Right ventricle myocardium inferior (tissue), 1 donor: ENCODE measurements around the gene PACS2. TPM values are rescaled to one million over a fixed set of nuclear protein-coding genes. Genes with fewer than 3 reads are reported as not detected.

Source experiments
- ATAC-seq: fragments of 200-7000 bp; cut with Tn5 transposase; one replicate; pipeline ENCODE4 v1.9.1; 2020; ENCODE audit warnings: mild to moderate bottlenecking, moderate library complexity
- DNase-seq: peaks from one replicate; pipeline ENCODE4 v3.0.0; 2021; ENCODE audit errors: missing footprints
- intact Hi-C: fragments of 100-400 bp; cut with DNase I; formaldehyde crosslinking; loops from one replicate; pipeline ENCODE4 v1.11.0; 2022
- total RNA-seq: library from RNA; stranded (reverse); fragmentation: NEBNext Ultra II Directional; extraction: Animal tissue kit (Norgen Biotek cat#: 25700); gene quantifications from one replicate; pipeline ENCODE4 v1.2.1, GENCODE V29; 2021
- donor health status: DM: no; HTN: yes; CAD: no; lungs with severe emphysema.

Gene PACS2
- total RNA-seq, 1 donor from 2014 or later, result 69.1 TPM

DNA sequence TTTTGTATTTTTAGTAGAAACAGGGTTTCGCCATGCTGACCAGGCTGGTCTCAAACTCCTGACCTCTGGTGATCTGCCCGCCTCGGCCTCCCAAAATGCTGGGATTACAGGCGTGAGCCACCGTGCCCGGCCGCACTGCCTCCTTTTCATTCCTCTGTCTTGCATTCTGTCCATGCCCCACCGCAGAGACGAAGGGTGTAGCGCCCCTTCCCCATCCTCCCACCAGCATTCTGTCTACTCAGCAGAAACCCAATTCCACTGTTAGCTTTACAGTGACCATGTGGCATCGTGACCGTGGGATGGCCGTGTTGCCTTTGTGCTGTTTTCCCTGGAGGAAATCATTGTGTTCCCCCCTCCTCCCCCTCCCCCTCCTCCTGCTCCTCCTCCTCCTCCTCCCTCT, 94.0 kb downstream of the PACS2 start:
- DNase-seq, result peak; percentile 48
- intact Hi-C loops, result no loop called here

DNA sequence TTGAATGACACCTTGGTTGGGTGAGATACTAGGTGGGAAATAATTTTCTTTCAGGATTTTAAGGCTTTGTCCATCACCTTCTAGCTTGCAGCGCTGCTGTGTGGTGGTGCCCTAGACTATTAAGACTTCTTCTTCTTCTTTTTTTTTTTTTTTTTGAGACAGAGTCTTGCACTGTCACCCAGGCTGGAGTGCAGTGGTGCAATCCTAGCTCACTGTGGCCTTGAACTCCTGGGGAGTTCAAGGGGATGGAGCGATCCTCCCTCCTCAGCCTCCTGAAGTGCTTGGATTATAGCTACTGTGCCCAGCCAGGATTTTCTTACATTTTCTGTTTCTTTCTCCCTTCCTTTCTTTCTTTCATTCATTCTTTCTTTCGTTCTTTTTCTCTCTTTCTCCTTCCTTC, 94.8 kb downstream of the PACS2 start:
- no peak for DNase-seq
- intact Hi-C loops, result no loop called here

More for the DNA sequence above, 94.0 kb downstream of the PACS2 start:
- no peak for ATAC-seq

DNA sequence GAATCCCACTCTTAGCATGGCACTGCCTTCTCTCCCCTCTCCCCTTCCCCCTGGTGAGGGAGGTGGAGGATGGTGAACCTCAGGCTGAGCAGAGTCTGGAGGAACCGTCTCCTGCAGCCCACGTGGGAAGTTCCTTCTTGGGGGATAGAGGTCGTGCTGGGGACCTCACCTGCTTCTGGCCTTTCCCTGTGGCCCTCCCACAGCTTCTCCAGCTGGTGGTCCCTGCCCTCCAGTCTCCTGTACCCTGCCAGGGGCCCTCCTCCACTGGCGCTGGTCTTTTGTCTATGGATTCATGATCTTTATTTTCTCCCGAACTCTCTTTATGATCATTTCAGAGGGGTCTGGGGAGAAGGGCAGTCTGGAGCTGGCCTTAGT, 96.1 kb downstream of the PACS2 start:
- DNase-seq (no peak), ATAC-seq (no peak)
- intact Hi-C loops, result no loop called here

More for the DNA sequence above, 94.8 kb downstream of the PACS2 start:
- ATAC-seq, result no peak

DNA sequence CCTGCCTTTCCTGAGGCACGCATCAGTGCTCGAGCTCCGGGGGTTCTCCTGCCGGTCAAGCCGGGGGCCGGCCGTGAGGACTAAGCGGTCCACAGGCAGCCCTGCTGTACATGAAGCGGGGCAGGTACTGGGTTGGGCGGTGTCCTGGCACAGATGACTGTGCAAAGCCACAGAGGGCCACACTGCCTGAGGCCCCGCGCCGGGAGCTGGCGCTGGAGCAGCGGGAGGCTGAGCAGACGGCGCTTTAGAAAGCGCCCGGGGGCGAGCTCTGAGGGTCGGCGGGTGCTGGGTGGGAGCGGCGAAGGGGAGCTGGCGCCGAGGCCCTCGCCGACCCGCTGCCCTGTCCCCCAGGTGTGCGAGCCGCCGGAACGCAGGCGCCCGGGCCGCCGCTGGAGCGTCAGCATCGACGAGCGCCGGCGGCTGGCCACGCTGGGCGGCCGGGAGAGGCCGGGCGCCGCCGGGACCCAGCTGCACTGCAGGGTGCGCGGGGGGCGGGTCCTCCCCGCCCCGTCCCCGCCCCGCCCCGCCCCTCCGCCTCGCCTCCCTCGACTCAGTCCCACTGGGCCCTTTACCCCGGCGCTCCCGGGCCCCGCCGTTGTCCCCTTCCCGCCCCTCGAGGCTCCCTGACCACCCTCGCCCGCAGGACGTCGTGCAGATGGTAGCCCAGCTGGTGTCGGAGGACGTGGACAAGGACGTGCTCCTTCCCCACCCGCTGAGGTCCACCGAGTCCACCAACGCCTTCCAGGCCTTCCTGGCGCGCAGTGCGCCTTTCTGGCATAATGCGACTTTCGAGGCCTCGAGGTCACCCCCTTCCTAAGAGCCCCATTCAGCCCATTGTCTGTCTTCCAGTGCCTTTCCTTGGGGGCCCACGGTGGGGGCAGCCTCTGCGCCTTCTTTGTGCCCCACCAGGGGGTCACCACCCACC, 96.7 kb downstream of the PACS2 start:
- ATAC-seq (peak; percentile 40), DNase-seq (peak; percentile 77)
- intact Hi-C loops, result no loop called here

DNA sequence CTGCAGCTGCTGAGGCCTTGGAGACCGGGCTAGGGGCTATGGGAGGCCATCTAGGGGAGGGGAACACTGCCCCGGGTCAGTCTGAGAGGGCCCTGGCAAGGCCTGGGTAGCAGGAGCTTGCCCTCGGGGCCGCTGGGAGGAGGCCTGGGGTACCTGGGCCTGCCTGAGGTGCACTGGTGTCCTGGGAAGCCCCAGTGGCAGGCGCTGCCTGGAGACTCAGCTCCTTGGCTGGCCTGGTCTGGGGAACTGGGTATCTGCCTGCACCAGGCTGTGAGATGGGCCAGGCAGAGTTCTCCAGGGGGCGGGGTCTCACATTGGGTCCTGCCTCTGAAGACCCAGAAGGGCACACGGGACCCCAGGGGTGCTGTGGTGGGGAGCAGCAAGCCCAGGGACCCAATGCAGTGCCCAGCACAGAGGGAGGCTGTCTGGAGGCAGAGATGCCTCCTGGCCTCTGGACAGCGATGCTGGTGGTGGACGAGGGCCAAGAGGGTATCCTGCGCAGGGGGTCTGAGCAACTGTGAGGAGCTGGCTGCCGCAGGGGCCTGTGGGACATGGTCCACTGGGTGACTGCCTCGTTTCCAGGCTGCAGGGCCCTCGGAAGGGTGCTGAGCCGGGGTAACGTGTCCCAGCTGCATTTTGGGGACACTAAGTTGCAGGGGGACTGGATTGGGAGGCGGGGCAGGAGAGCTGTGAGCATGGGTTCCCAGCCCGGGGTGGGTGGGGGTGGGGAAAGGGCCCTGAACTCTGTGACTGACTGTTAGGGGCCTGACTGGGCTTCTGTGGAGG, 97.6 kb downstream of the PACS2 start:
- ATAC-seq, result no peak
- no peak for DNase-seq
- intact Hi-C loops, result no loop called here

DNA sequence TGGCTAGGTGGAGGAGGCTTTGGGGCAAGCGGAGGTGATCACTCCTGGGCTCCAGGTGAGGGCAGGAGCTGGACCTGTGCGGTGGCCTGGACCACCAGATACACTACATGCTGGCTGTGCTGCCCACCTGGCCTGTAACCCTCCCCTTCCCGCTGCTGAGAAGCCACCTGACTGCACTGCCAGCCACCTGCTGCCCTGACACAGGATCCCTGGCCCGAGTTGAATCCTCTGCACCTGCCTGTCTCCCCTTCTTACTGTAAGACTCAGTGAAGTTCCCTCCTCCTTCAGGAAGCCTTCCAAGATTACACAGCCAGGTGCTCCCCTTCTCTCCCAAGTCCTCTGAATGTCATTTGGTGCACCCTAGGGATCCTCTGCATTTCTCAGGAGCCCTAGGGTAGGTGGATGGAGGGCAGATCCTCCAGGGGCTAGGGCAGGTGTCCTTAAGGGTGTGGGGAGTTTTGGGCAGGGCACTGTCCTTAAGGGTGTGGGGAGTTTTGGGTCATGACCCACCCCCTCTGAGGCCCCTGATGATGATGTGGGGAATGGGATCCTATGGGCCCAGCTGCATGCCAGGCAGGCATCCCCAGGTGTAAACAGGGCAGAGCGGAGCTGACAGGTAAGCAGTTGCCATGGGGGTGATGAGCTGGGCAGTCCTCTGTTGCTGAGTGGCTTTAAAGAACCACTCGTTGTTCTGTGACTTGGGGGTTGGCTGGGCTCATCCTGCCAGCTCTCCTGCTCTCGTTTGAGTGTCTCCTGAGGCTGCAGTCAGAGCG, 98.4 kb downstream of the PACS2 start:
- DNase-seq (no peak), ATAC-seq (no peak)
- intact Hi-C loops, result no loop called here

DNA sequence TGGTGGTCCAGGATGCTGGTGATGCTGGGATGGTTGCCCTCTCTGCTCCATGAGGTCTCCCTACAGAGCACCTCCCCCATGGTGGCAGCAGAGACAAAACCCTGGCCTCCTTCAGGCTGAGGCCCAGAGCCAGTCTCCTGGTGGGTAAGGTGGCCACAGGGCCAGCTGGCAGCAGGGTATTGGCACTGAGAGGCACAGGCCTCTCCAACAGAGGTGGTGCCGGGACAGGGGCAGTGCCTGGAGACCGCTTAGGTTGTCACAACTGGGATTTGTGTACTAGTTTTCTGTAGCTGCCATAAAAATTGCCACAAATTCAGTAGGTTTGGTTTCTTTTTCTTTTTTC, 99.0 kb downstream of the PACS2 start:
- intact Hi-C loops, result no loop called here
- ATAC-seq (peak; percentile 56), DNase-seq (no peak)

DNA sequence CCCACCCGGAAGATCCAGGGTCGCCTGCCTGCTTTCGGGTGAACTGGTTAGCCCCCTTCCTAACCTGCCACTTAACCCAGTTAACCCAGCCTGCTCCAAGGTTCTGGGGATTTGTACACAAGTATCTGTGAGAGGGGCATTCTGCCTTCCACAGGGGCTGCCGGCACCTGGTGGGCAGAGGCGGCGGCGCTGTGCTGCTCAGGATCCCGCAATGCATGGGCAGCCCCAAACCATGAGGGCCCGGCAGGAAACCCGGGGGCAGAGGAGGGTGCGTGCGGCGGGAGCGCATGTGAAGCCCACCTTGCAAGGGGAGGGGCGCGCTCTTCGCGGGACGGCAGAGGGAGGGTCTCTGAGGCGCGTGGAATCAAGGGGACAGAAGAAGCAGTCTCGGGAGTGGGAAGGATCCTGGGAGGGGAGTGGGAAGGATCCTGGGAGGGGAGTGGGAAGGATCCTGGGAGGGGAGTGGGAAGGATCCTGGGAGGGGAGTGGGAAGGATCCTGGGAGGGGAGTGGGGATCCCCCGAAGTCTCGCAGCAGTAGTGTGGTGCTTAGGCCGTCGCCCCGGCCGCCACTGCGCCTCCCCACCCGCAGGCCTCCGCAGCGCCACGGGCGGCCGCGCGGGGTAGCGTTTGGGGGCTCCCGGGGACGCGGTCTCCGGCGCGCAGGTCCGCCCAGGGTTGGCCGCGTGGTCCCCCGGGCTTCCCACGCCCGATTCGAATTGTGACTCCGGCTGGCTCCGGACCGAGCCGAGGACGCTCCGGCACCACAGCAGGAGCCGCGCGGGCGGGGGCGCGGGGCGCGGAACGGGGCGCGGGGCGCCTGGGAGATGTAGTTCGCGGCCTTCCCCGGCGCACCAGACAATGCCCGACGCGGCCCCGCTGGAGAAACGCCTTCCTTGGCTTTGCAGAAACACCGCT, 100.2 kb downstream of the PACS2 start:
- intact Hi-C loops, result loop anchor here (2.0 kb wide), 1 partner anchor 16 kb away; the partner anchor contains the start of gene TEX22
- DNase-seq (peak; percentile 89), ATAC-seq (peak; percentile 84)

DNA sequence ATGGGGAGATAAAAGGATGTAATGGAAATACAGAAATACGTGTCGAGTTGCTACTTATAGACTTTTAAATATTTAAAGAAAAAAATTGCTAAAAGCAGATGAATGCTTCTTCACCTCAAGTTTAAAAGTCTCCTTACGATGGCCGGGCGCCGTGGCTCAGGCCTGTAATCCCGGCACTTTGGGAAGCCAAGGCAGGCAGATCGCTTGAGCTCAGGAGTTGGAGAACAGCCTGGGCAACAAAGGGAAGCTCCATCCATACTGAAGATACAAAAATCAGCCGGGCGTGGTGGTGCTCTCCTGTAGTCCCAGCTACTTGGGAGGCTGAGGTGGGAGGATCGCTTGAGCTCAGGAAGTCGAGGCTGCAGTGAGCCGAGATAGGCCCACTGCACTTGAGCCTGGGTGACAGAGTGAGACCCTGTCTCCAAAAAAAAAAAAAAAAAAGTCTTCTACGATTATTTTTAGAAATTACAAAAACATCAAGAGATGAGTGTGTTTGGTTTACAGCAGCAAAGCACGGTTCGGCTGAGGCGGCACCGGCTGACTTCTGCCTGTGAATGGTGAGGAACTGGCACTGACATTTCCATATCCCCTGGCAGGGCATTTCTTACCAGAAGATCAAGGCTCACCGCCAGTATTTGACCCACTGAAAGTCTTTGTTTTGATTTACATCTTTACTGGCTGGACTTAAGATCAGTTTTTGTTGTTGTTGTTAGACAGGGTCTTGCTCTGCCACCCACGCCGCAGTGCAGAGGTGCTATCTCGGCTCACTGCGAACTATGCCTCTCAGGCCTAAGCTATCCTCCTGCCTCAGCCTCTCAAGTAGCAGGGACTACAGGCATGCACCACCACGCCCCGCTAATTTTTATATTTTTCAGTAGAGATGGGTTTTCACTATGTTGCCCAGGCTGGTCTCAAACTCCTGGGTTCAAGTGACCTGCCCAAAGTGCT, 101.2 kb downstream of the PACS2 start:
- DNase-seq, result no peak
- intact Hi-C loops, result loop anchor here (2.0 kb wide), 1 partner anchor 17 kb away; the partner anchor contains the start of gene TEX22

DNA sequence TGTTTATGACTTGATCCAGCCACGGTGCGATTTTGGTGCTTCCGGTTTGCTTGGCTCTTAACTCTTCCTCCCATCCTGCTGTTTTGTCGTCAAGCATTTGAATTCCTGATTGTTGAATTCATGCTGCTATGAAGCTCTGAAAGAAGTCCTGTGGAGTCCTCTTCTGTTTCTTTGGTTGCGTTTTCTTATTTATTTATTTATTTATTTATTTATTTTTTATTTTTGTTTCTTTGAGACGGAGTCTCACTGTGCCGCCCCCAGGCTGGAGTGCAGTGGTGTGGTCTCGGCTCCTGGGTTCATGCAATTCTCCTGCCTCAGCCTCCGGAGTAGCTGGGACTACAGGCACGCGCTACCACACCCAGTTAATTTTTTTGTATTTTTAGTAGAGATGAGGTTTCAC, 102.1 kb downstream of the PACS2 start:
- intact Hi-C loops, result no loop called here
- DNase-seq (no peak), ATAC-seq (no peak)

More for the DNA sequence above, 101.2 kb downstream of the PACS2 start:
- no peak for ATAC-seq

DNA sequence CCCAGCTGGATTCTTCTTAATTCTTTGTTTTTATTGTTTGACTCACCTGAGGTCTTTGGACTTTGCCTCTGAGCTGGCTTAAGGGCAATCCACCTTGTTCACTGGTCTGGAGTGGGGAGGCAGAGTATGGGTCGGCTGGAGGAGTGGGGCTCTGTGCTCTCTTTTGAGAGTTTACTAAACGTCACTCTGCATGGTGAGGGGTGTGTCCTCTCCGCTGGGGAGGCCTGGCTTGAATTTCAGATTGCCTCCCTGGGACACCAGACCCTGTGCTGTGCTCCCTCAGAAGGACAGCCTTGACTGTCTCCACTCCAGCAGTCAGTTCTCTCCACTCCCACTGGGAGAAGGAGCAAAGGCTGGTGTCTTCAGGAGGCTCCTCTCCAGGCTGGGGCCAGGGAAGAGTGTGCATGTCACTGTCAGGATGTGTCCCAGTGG, 103.2 kb downstream of the PACS2 start:
- ATAC-seq, result no peak
- no peak for DNase-seq
- intact Hi-C loops, result no loop called here

DNA sequence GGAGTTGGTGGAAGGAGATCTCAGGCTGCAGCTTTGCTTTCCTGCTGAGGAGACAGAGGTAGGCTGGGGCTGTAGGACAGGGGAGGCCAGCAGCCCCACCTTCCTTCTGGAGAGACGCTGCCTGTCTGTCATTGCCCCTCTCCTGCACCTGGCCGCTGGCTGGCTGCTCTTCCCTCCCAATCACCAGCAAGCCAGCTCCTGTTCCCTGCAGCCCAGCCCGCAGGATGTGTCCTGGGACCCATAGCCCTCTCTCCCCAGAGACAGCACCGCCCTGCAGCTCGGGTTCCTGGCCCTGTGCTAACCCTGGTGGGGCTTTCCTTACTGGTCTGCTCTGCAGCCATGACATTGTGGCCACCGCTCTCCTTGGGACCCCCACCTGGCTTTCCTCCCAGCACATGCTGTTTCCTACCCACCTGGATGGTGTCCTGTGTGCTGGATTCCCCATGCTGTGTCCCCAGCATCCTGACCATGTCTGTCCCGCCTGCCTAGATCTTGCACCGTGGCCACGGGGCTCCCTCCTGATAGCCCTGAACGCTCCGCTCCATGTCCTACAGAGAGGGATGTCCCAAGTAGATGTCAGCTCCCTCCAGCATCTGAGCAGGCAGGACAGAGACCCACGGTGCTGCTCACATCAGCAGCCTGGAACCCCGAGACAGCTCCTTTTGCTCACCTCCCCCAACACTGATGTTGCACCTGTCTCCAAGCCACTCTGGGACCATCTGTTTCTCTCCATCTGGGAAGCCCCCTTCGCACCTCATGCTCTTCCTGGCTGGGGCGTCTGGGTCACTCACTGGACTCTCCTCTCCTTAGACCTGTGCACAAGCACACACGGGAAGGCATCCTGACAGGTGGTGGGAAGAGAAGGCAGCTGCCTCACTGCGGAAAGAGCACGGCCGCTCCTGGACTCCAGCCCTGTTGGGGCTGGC, 104.0 kb downstream of the PACS2 start:
- ATAC-seq, result no peak
- intact Hi-C loops, result no loop called here

DNA sequence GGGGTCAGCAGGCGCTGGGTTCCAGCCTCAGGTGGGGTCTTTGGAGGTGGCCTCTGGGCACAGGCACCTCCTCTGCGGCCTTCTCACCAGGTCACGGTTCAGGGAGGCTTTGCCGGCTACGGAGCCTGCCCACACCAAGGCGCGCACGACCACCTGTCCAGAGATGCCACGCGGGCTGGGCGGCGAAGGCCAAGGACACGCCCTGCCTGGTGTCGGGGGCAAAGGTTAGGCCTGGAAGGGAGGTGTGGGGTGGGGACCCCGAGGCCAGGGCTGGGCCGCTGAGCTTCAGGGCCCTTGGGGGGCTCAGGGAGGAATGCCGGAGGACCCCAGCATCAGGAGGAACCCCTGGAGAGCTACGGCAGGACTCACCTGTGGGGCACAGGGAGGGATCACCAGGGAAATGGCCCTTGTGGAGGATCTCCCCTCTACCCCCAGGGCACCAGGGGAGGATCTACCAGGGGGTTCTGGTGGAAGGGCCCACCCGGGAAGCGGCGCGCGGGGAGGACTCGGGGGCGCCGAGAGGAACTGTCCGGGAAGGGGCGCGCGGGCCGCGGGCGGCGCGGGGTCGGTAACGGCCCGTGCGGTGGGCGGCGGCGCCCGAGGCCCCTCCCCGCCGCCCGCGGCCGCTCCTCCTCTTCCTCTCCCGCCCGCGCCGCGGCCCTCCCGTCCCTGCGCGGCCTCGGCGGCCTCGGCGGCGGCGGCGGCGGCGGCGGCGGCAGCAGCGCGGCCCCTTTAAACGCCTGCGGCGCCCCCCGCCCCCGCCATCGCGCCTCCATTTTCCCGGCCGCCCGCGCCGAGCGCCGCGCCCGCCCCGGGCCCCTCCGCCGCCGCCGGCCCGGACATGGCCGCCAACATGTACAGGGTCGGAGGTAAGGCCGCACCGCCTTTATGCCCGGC, 104.9 kb downstream of the PACS2 start, which contains the start of gene MTA1:
MTA1 (plus strand) TSS at position 633 of the 897 bp plus-strand sequence; CDS start at position 842, 209 bp downstream.
- ATAC-seq, result peak; percentile 39
- intact Hi-C loops, result no loop called here

More for the DNA sequence above, 104.0 kb downstream of the PACS2 start:
- no peak for DNase-seq

DNA sequence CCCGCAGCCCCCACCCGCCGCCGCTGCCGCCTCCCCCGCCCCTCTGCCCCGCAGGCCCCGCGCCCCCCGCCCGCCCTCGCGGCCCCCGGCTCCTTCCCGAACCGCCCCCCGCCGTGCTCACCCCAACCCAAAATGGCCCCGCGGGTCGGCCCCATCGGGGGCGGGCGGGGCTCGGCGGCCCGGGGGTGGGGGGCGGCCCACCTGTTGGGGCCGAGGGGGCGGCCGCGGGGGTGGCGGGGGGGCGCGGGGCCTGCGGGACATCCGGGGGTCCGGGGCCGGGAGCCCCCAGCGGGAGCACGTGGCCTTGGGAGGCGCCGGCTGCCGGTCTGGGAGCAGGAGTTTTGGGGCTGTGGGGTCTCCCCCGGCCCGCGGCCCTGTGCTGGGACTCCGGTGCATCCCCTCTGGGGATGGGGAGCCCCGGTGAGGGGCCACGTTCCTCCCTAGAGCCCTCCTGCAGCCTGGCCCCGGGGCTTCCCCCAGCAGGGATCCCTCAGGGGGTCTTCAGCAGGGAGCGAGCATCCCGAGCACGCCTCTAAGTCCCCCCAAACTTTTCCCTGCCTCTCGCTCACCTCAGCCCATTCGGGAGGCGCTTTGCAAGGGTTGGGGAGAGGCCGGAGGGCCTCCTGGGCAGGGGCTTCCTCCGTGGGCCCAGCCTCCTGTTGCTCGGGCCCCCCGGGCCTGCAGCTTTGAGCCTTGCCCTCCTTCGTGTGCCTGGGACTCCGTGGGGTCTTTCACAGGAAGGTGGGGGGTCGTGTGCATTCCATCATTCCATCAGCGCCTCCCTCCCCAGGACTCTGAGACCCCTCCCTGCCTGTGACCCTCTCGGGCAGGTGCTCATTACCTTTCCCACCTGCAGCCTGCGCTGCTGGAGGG, 105.8 kb downstream of the PACS2 start:
- intact Hi-C loops, result no loop called here
- peak; percentile 31 for DNase-seq
- no peak for ATAC-seq

More for the DNA sequence above, 104.9 kb downstream of the PACS2 start, which contains the start of gene MTA1:
- no peak for DNase-seq
